DOHH2 (cell line): ENCODE measurements around the gene SERPINA9.

Source experiments
- CTCF ChIP-seq: fragments of 200-600 bp; sonication (generic); IDR thresholded peaks from one replicate; pipeline ENCODE4 v1.5.1; 2014; ENCODE audit warnings: antibody characterized with exemption, mild to moderate bottlenecking, low read depth, low read length; ENCODE audit not compliant: poor library complexity, severe bottlenecking
- EZH2phosphoT487 ChIP-seq: fragments of 200-600 bp; sonication (generic); IDR thresholded peaks from 2 replicates; pipeline ENCODE4 v1.6.1; 2017; ENCODE audit warnings: borderline replicate concordance, mild to moderate bottlenecking, antibody characterized with exemption, low read length, moderate library complexity, mixed read lengths

GRCh38 chr14:94489336-94489735 is 13.3 kb upstream of the SERPINA9 start:
- no peak for TF ChIP-seq CTCF
- no peak for TF ChIP-seq EZH2phosphoT487
